Neutrophil (primary cell): ENCODE results near the gene PXK.

Experiments used
- H3K27ac ChIP-seq: fragments of 200-600 bp; sonication (generic); 2 replicates; pipeline ENCODE4 v1.5.1; 2016; ENCODE audit warnings: mild to moderate bottlenecking, moderate library complexity
- H3K27me3 ChIP-seq: fragments of 200-600 bp; sonication (generic); 2 replicates; pipeline ENCODE4 v1.6.0; 2016; ENCODE audit warnings: mild to moderate bottlenecking
- H3K36me3 ChIP-seq: fragments of 200-600 bp; sonication (generic); 2 replicates; pipeline ENCODE4 v1.5.1; 2017
- H3K4me1 ChIP-seq, 2 experiments: fragments of 200-600 bp in 1 of 2; sonication (generic) in 1 of 2; 1 replicate in 1 of 2; 2 replicates in 1 of 2; pipeline versions ENCODE4 v1.5.1 to v1.6.1; 2013 to 2016; ENCODE audit warnings: low read depth in 1 of 2, low read length in 1 of 2, mild to moderate bottlenecking in 1 of 2, moderate library complexity in 1 of 2; ENCODE audit not compliant: control insufficient read depth in 1 of 2, insufficient read depth in 1 of 2
- H3K4me3 ChIP-seq, 2 experiments: fragments of 200-600 bp in 1 of 2; sonication (generic) in 1 of 2; 1 replicate in 1 of 2; 2 replicates in 1 of 2; pipeline ENCODE4 v1.5.1; 2013 to 2016; ENCODE audit warnings: low read depth in 1 of 2, low read length in 1 of 2, mild to moderate bottlenecking in 1 of 2, moderate library complexity in 1 of 2
- H3K9me3 ChIP-seq: fragments of 200-600 bp; sonication (generic); 2 replicates; pipeline ENCODE4 v1.5.1; 2016
- TF ChIP-seq, protein P1 (sequence below): fragments of 200-600 bp; sonication (generic); IDR thresholded peaks from 2 replicates; pipeline ENCODE4 v1.5.1; 2016; ENCODE audit warnings: antibody characterized with exemption

Gene PXK

DNA sequence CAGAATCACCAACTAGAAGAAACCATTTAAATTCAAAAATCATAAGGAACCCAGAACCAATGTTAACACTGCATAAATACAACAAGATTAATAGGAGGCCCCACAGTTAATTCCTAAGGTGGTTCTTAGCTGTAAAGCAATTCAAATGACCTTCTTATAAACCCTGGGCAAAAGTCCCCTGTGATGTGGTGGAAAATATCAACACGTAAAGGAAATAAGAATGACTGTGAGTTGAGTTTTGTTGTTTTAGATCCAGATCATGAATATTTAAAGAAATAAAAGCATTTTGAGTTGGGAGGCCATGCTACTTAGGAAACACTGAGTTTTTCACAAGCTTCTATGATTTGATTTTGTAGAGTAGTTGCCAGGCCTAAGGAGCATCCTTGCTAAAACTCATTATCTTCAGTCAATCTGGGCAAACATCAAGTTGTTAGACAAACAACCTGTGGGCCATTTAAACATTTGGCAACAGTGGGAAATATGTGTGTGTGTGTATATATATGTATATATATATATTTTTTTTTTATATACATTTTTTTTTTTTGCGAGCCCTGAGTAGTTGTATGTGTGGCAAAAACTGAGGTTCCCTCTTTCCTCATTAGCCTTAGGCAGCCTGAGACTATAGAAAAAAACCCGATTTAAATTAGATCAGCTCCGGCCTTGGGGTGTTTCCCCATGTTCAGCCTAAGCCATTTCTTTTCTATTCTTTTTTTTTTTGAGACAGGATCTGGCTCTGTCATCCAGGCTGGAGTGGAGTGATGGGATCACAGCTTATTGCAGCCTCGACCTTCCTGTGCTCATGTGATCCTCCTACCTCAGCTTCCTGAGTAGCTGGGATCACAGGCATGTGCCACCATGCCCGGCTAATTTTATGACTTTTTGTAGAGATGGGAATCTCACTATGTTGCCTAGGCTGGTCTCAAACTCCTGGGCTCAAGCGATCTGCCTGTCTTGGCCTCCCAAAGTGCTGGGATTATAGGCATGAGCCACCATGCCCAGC is 8.0 kb upstream of the PXK start:
- no peaks in the 10 kb centered on the region for H3K27me3 ChIP-seq
- H3K4me3 ChIP-seq, result no peak overlapping the region
- H3K4me1 ChIP-seq, result peaks cover 0 to 4% of the 10 kb centered on the region in 2 experiments
- no peaks in the 10 kb centered on the region for H3K36me3 ChIP-seq
- no peaks in the 10 kb centered on the region for H3K9me3 ChIP-seq
- TF ChIP-seq, protein P1, sequence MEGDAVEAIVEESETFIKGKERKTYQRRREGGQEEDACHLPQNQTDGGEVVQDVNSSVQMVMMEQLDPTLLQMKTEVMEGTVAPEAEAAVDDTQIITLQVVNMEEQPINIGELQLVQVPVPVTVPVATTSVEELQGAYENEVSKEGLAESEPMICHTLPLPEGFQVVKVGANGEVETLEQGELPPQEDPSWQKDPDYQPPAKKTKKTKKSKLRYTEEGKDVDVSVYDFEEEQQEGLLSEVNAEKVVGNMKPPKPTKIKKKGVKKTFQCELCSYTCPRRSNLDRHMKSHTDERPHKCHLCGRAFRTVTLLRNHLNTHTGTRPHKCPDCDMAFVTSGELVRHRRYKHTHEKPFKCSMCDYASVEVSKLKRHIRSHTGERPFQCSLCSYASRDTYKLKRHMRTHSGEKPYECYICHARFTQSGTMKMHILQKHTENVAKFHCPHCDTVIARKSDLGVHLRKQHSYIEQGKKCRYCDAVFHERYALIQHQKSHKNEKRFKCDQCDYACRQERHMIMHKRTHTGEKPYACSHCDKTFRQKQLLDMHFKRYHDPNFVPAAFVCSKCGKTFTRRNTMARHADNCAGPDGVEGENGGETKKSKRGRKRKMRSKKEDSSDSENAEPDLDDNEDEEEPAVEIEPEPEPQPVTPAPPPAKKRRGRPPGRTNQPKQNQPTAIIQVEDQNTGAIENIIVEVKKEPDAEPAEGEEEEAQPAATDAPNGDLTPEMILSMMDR, result no peak
- H3K27ac ChIP-seq, result no peak overlapping the region

- Histone ChIP-seq H3K4me1 (peaks cover 0 to 4% of the 10 kb centered on the region in 2 experiments), H3K27me3 (no peaks in the 10 kb centered on the region), H3K36me3 (no peaks in the 10 kb centered on the region), H3K9me3 (no peaks in the 10 kb centered on the region), H3K27ac (no peak overlapping the region), H3K4me3 (no peak overlapping the region)
- TF ChIP-seq, protein P1, result no peak
These were observed 7.1 kb upstream of the PXK start for GRCh38 chr3:58325525-58325992.

DNA sequence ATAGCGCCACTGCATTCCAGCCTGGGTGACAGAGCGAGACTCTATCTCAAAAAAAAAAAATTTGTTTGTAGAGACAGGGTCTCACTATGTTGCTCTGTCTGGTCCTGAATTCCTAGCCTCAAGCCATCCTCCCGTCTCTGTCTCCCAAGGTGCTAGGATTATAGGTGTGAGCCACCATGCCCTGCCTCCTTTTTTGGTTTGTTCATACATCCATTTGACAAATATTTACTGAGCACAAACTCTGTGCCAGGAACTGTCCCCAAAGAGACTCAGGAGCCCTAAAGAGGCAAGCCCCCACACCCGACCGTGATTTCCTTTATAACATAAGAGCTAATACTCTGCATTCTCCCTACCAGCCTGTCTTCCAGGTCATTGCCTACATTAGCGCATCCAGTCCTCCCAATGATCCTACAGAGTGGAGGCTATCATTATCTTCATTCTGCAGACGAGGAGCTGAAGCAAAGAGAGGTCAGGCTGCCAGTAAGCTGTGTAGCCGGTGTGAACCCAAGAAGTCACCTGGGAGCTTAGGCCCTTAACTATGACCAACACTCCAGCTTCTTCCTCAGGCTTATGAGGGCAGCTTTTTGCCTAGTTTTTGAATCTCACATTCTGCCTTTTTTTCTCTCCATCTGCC is 6.3 kb upstream of the PXK start:
- Histone ChIP-seq H3K36me3 (no peaks in the 10 kb centered on the region), H3K27me3 (no peaks in the 10 kb centered on the region), H3K27ac (no peak overlapping the region), H3K9me3 (no peaks in the 10 kb centered on the region), H3K4me1 (no peaks in the 10 kb centered on the region), H3K4me3 (no peak overlapping the region)
- TF ChIP-seq, protein P1, result no peak

DNA sequence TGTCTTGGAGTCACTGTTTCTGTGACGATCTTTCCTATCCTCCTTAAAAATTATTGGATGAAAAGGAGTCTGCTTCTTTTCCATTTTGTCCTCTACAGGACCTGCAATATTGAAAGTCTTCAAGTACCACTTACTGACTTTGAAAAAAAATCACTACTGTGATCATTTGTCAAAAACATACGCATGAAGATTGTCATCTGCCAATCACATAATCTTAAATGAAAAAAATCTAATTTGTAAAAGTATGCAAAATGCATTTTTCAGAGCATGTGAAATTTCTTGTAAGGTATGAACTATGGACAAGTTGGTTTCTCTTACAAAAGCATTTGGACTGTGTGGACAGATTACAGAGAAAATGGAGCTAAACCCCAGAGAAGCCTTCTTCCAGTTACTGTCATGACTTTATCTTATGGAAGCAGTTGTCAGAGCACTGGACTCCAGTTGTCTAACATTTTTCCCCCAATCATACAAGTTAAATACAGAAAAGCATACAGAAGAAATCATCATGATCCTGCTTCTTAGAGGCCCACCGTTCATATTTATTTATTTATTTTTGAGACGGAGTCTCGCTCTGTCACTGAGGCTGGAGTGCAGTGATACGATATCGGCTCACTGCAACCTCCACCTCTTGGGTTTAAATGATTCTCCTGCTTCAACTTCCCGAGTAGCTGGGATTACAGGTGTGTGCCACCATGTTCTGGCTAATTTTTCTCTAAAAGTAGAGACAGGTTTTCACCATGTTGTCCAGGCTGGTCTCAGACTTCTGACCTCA is 3.4 kb upstream of the PXK start:
- TF ChIP-seq, protein P1, result no peak
- Histone ChIP-seq H3K4me1 (peaks cover 12 to 15% of the 10 kb centered on the region in 2 experiments), H3K9me3 (no peaks in the 10 kb centered on the region), H3K27me3 (no peaks in the 10 kb centered on the region), H3K4me3 (no peak overlapping the region), H3K27ac (no peak overlapping the region), H3K36me3 (no peaks in the 10 kb centered on the region)

- H3K4me3 ChIP-seq, result no peak overlapping the region
- H3K36me3 ChIP-seq, result no peaks in the 10 kb centered on the region
- no peaks in the 10 kb centered on the region for H3K9me3 ChIP-seq
- H3K27ac ChIP-seq, result no peak overlapping the region
- peaks cover 19% of the 10 kb centered on the region in 2 experiments for H3K4me1 ChIP-seq
- no peaks in the 10 kb centered on the region for H3K27me3 ChIP-seq
- TF ChIP-seq, protein P1, result no peak
These were observed 2.7 kb upstream of the PXK start for GRCh38 chr3:58329922-58330413.
